WTC11 (cell line): Measurements from ENCODE around the gene NFIX.

ENCODE experiments used
- ATF2 ChIP-seq: sonication (generic); formaldehyde crosslinking; IDR thresholded peaks from 2 replicates; pipeline ENCODE4 v1.8.1; 2022; ENCODE audit warnings: low read depth, missing genetic modification reagents, borderline replicate concordance
- CBFB ChIP-seq: sonication (generic); formaldehyde crosslinking; IDR thresholded peaks from 2 replicates; pipeline ENCODE4 v1.8.1; 2022; ENCODE audit warnings: mild to moderate bottlenecking, low read depth, missing genetic modification reagents
- CREB1 ChIP-seq: sonication (generic); formaldehyde crosslinking; IDR thresholded peaks from 2 replicates; pipeline ENCODE4 v1.8.0; 2023; ENCODE audit warnings: mild to moderate bottlenecking, missing genetic modification reagents
- MAX ChIP-seq: sonication (generic); formaldehyde crosslinking; IDR thresholded peaks from 2 replicates; pipeline ENCODE4 v1.8.0; 2022; ENCODE audit warnings: mild to moderate bottlenecking, missing genetic modification reagents
- TF ChIP-seq, protein P1 (sequence below): fragments of 200-600 bp; IDR thresholded peaks from 2 replicates; pipeline ENCODE4 v1.8.0; 2022; ENCODE audit warnings: antibody characterized with exemption
- TF ChIP-seq, protein P2 (sequence below): sonication (generic); formaldehyde crosslinking; IDR thresholded peaks from 2 replicates; pipeline ENCODE4 v1.8.0; 2022; ENCODE audit warnings: missing genetic modification reagents
- TF ChIP-seq, protein P3 (sequence below): sonication (generic); formaldehyde crosslinking; conservative IDR thresholded peaks from 2 replicates; pipeline ENCODE4 v1.8.1; 2022; ENCODE audit warnings: mild to moderate bottlenecking, missing genetic modification reagents
- TF ChIP-seq, protein P4 (sequence below): sonication (generic); formaldehyde crosslinking; IDR thresholded peaks from 2 replicates; pipeline ENCODE4 v1.8.0; 2023; ENCODE audit warnings: missing genetic modification reagents, mild to moderate bottlenecking, borderline replicate concordance

- TF ChIP-seq, protein P1, sequence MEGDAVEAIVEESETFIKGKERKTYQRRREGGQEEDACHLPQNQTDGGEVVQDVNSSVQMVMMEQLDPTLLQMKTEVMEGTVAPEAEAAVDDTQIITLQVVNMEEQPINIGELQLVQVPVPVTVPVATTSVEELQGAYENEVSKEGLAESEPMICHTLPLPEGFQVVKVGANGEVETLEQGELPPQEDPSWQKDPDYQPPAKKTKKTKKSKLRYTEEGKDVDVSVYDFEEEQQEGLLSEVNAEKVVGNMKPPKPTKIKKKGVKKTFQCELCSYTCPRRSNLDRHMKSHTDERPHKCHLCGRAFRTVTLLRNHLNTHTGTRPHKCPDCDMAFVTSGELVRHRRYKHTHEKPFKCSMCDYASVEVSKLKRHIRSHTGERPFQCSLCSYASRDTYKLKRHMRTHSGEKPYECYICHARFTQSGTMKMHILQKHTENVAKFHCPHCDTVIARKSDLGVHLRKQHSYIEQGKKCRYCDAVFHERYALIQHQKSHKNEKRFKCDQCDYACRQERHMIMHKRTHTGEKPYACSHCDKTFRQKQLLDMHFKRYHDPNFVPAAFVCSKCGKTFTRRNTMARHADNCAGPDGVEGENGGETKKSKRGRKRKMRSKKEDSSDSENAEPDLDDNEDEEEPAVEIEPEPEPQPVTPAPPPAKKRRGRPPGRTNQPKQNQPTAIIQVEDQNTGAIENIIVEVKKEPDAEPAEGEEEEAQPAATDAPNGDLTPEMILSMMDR = no peak
- TF ChIP-seq, protein P2, sequence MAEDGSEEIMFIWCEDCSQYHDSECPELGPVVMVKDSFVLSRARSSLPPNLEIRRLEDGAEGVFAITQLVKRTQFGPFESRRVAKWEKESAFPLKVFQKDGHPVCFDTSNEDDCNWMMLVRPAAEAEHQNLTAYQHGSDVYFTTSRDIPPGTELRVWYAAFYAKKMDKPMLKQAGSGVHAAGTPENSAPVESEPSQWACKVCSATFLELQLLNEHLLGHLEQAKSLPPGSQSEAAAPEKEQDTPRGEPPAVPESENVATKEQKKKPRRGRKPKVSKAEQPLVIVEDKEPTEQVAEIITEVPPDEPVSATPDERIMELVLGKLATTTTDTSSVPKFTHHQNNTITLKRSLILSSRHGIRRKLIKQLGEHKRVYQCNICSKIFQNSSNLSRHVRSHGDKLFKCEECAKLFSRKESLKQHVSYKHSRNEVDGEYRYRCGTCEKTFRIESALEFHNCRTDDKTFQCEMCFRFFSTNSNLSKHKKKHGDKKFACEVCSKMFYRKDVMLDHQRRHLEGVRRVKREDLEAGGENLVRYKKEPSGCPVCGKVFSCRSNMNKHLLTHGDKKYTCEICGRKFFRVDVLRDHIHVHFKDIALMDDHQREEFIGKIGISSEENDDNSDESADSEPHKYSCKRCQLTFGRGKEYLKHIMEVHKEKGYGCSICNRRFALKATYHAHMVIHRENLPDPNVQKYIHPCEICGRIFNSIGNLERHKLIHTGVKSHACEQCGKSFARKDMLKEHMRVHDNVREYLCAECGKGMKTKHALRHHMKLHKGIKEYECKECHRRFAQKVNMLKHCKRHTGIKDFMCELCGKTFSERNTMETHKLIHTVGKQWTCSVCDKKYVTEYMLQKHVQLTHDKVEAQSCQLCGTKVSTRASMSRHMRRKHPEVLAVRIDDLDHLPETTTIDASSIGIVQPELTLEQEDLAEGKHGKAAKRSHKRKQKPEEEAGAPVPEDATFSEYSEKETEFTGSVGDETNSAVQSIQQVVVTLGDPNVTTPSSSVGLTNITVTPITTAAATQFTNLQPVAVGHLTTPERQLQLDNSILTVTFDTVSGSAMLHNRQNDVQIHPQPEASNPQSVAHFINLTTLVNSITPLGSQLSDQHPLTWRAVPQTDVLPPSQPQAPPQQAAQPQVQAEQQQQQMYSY (CRISPR knock-in tag) = no peak
- TF ChIP-seq, protein P3, sequence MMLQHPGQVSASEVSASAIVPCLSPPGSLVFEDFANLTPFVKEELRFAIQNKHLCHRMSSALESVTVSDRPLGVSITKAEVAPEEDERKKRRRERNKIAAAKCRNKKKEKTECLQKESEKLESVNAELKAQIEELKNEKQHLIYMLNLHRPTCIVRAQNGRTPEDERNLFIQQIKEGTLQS (CRISPR knock-in tag) = no peak
- no peak for TF ChIP-seq ATF2 (CRISPR knock-in tag)
- TF ChIP-seq CREB1 (CRISPR knock-in tag) = no peak
- TF ChIP-seq, protein P4, sequence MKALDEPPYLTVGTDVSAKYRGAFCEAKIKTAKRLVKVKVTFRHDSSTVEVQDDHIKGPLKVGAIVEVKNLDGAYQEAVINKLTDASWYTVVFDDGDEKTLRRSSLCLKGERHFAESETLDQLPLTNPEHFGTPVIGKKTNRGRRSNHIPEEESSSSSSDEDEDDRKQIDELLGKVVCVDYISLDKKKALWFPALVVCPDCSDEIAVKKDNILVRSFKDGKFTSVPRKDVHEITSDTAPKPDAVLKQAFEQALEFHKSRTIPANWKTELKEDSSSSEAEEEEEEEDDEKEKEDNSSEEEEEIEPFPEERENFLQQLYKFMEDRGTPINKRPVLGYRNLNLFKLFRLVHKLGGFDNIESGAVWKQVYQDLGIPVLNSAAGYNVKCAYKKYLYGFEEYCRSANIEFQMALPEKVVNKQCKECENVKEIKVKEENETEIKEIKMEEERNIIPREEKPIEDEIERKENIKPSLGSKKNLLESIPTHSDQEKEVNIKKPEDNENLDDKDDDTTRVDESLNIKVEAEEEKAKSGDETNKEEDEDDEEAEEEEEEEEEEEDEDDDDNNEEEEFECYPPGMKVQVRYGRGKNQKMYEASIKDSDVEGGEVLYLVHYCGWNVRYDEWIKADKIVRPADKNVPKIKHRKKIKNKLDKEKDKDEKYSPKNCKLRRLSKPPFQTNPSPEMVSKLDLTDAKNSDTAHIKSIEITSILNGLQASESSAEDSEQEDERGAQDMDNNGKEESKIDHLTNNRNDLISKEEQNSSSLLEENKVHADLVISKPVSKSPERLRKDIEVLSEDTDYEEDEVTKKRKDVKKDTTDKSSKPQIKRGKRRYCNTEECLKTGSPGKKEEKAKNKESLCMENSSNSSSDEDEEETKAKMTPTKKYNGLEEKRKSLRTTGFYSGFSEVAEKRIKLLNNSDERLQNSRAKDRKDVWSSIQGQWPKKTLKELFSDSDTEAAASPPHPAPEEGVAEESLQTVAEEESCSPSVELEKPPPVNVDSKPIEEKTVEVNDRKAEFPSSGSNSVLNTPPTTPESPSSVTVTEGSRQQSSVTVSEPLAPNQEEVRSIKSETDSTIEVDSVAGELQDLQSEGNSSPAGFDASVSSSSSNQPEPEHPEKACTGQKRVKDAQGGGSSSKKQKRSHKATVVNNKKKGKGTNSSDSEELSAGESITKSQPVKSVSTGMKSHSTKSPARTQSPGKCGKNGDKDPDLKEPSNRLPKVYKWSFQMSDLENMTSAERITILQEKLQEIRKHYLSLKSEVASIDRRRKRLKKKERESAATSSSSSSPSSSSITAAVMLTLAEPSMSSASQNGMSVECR (CRISPR knock-in tag) = no peak
- no peak for TF ChIP-seq CBFB (CRISPR knock-in tag)
- TF ChIP-seq MAX = no peak
Measured at GRCh38 chr19:13005253-13005652, 10.0 kb downstream of the NFIX start.
